Measurements from ENCODE around the gene ANXA4.

- TF ChIP-seq CTCF (IDR thresholded peaks at IDR 0.05) (no peak), SIN3A (IDR thresholded peaks at IDR 0.05; ENCODE audit: borderline replicate concordance, low read depth, low read length) (no peak)
Measured at GRCh38 chr2:69833752-69834151, 91.8 kb downstream of the ANXA4 start.

Data from SK-N-SH (cell line).